ENCODE measurements around the gene UTS2.

Gene UTS2

GRCh38 chr1:7890853-7891252 is 38.0 kb upstream of the UTS2 start:
- TF ChIP-seq EZH2phosphoT487 (conservative IDR thresholded peaks at IDR 0.05; ENCODE audit: low read length) (no peak), CTCF (IDR thresholded peaks at IDR 0.05; ENCODE audit: insufficient read depth, low read length, poor library complexity, severe bottlenecking) (no peak)
- Histone ChIP-seq H3K9me3 (ENCODE audit: insufficient read depth, low read length) (no peaks in the 10 kb centered on the region), H3K9ac (ENCODE audit: low read length) (no peak overlapping the region), H3K79me2 (ENCODE audit: insufficient read depth, low read length) (no peaks in the 10 kb centered on the region), H2AFZ (ENCODE audit: low read depth, low read length, severe bottlenecking) (no peak overlapping the region), H3K4me2 (ENCODE audit: low read depth, low read length, poor library complexity, severe bottlenecking) (no peak overlapping the region), H3K27ac (ENCODE audit: low read depth, low read length) (no peak overlapping the region), H3K27me3 (ENCODE audit: low read length) (no peaks in the 10 kb centered on the region), H3K4me3 (ENCODE audit: insufficient read depth, low read length, poor library complexity, severe bottlenecking) (no peak overlapping the region), H3K36me3 (ENCODE audit: low read length) (no peaks in the 10 kb centered on the region), H3F3A (ENCODE audit: insufficient read depth) (no peaks in the 10 kb centered on the region), H3K9me2 (replicated peaks; ENCODE audit: insufficient read depth, low read length) (no peaks in the 10 kb centered on the region), H4K20me1 (ENCODE audit: low read depth, low read length) (no peaks in the 10 kb centered on the region)

DNA sequence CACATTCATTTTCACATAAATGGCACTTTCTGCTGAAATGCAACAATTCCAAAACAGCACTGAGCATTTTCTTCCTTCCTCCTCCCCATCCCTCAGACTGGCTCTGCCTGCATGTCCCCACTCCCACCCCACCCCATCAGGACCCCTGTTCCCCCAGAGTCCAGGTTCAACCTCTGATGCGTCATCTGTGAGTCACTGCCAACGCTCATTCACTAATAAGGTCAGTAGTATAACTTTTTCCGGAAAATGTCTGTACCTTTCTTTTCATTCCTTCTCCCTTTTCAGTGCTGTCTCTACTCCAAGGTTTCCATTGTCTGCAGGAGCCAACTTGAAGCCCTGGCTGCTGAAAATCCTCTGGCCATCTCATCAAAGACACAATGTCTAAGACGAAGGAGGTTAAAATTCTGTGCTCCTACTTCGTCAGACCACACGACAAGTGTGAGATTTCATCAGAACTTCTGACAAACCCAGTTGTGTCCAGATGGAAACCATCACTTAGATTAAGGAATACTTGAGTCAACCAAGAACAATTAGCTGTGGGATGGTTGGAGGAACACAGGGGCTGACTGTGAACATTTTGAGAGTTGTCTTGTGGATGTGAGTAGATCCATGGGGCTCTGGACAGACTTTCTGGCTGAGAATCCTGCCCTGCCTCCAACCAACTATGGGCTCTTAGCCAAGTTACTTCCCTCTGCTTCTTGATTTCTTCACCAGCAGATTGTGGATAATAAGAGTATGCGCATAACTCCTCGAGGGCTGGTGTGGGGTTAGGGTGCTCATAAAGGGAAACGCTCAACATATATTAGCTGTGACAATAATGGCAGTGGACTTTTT is 35.6 kb upstream of the UTS2 start:
- Histone ChIP-seq H2AFZ (ENCODE audit: low read depth, low read length, severe bottlenecking) (no peak overlapping the region), H4K20me1 (ENCODE audit: low read depth, low read length) (no peaks in the 10 kb centered on the region), H3K27ac (ENCODE audit: low read depth, low read length) (no peak overlapping the region), H3K9ac (ENCODE audit: low read length) (no peak overlapping the region), H3F3A (ENCODE audit: insufficient read depth) (no peaks in the 10 kb centered on the region), H3K4me3 (ENCODE audit: insufficient read depth, low read length, poor library complexity, severe bottlenecking) (no peak overlapping the region), H3K27me3 (ENCODE audit: low read length) (no peaks in the 10 kb centered on the region), H3K79me2 (ENCODE audit: insufficient read depth, low read length) (no peaks in the 10 kb centered on the region), H3K9me2 (replicated peaks; ENCODE audit: insufficient read depth, low read length) (no peaks in the 10 kb centered on the region), H3K9me3 (ENCODE audit: insufficient read depth, low read length) (no peaks in the 10 kb centered on the region), H3K36me3 (ENCODE audit: low read length) (no peaks in the 10 kb centered on the region), H3K4me2 (ENCODE audit: low read depth, low read length, poor library complexity, severe bottlenecking) (no peak overlapping the region)
- TF ChIP-seq EZH2phosphoT487 (conservative IDR thresholded peaks at IDR 0.05; ENCODE audit: low read length) (no peak), CTCF (IDR thresholded peaks at IDR 0.05; ENCODE audit: insufficient read depth, low read length, poor library complexity, severe bottlenecking) (no peak)

DNA sequence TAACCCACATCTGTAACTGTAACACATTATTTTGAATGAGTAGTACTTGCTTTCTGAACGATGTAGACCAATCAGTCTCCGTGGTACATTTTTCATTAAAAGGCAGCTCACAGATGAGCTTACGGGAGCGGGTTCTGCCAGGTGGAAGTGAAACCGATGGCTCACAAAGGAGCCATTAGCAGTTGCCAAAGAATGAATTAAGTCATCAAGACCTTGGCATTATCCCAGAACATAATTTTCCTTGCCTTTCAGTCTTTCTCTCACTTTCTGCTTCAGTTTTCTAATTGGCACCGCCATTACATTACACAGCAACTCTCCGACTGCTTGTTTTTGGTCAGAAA is 33.5 kb upstream of the UTS2 start:
- no peaks in the 10 kb centered on the region for H3F3A ChIP-seq (ENCODE audit: insufficient read depth)
- no peak overlapping the region for H3K4me2 ChIP-seq (ENCODE audit: low read depth, low read length, poor library complexity, severe bottlenecking)
- H3K4me3 ChIP-seq (ENCODE audit: insufficient read depth, low read length, poor library complexity, severe bottlenecking): no peak overlapping the region
- no peaks in the 10 kb centered on the region for H3K9me2 ChIP-seq (replicated peaks; ENCODE audit: insufficient read depth, low read length)
- no peak overlapping the region for H2AFZ ChIP-seq (ENCODE audit: low read depth, low read length, severe bottlenecking)
- no peaks in the 10 kb centered on the region for H3K36me3 ChIP-seq (ENCODE audit: low read length)
- H3K27ac ChIP-seq (ENCODE audit: low read depth, low read length): no peak overlapping the region
- H3K9ac ChIP-seq (ENCODE audit: low read length): no peak overlapping the region
- TF ChIP-seq CTCF (IDR thresholded peaks at IDR 0.05; ENCODE audit: insufficient read depth, low read length, poor library complexity, severe bottlenecking) (no peak), EZH2phosphoT487 (conservative IDR thresholded peaks at IDR 0.05; ENCODE audit: low read length) (no peak)
- no peaks in the 10 kb centered on the region for H3K27me3 ChIP-seq (ENCODE audit: low read length)
- no peaks in the 10 kb centered on the region for H3K79me2 ChIP-seq (ENCODE audit: insufficient read depth, low read length)
- H3K9me3 ChIP-seq (ENCODE audit: insufficient read depth, low read length): no peaks in the 10 kb centered on the region
- no peaks in the 10 kb centered on the region for H4K20me1 ChIP-seq (ENCODE audit: low read depth, low read length)
